ENCODE results near the gene NR2C1.
A peak's percentile ranks its signal among the peaks of the same experiment; 100 is the strongest.

Gene NR2C1

DNA sequence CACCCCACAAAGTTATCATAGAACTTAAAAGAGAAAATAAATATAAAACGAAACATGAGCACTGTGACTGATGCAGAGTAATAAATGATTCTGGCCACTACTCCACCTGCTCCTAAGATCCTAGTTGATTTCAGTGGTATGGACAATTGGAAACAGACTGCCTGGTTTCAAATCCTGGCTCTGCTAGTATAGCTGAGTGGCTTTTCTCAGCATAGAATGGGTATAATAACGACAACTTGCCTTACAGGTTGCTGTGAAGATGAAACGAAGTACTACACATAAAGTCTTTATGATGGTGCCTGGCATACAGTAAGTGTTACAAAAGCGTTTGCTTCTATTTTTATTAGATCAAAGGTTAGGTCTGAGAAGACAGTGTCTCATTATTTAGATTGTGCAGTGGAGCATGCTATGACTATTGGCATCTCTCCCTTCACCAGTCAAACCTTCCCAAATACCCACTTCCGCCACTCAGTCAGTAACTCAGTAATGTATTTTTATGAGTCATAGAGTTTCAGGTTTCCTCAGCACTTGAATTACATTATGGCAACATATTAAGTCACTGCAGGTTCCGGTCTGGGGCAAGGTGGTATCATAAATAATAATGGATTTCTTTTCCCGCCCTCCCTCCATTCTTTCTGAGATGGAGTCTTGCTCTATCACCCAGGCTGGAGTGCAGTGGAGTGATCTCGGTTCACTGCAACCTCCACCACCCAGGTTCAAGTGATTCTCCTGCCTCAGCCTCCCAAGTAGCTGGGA is 29.7 kb upstream of the NR2C1 start (continued):
- TF ChIP-seq, protein P1, sequence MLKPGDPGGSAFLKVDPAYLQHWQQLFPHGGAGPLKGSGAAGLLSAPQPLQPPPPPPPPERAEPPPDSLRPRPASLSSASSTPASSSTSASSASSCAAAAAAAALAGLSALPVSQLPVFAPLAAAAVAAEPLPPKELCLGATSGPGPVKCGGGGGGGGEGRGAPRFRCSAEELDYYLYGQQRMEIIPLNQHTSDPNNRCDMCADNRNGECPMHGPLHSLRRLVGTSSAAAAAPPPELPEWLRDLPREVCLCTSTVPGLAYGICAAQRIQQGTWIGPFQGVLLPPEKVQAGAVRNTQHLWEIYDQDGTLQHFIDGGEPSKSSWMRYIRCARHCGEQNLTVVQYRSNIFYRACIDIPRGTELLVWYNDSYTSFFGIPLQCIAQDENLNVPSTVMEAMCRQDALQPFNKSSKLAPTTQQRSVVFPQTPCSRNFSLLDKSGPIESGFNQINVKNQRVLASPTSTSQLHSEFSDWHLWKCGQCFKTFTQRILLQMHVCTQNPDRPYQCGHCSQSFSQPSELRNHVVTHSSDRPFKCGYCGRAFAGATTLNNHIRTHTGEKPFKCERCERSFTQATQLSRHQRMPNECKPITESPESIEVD (tag by site-specific recombination; IDR thresholded peaks at IDR 0.05) = peak; percentile 97
- TF ChIP-seq ZNF175 (tag by site-specific recombination; IDR thresholded peaks at IDR 0.05) (no peak), REPIN1 (tag by site-specific recombination; IDR thresholded peaks at IDR 0.05; ENCODE audit: low read depth) (no peak), ZNF23 (tag by site-specific recombination; IDR thresholded peaks at IDR 0.05; ENCODE audit: borderline replicate concordance) (no peak), OSR2 (tag by site-specific recombination; IDR thresholded peaks at IDR 0.05) (peak; percentile 96), ZNF426 (tag by site-specific recombination; IDR thresholded peaks at IDR 0.05) (no peak), ZNF133 (tag by site-specific recombination; IDR thresholded peaks at IDR 0.05) (no peak), ZNF549 (tag by site-specific recombination; IDR thresholded peaks at IDR 0.05) (no peak), ZNF274 (IDR thresholded peaks at IDR 0.05; ENCODE audit: low read length) (no peak), ZNF274 (tag by site-specific recombination; IDR thresholded peaks at IDR 0.05; ENCODE audit: borderline replicate concordance) (no peak), GLI4 (tag by site-specific recombination; IDR thresholded peaks at IDR 0.05) (no peak), ZNF211 (tag by site-specific recombination; IDR thresholded peaks at IDR 0.05; ENCODE audit: low read depth) (no peak), ZNF623 (tag by site-specific recombination; IDR thresholded peaks at IDR 0.05) (no peak), ZFP41 (tag by site-specific recombination; IDR thresholded peaks at IDR 0.05; ENCODE audit: borderline replicate concordance) (no peak), ZNF266 (tag by site-specific recombination; IDR thresholded peaks at IDR 0.05; ENCODE audit: low read depth) (no peak), ZNF610 (tag by site-specific recombination; IDR thresholded peaks at IDR 0.05; ENCODE audit: borderline replicate concordance) (peak; percentile 73), MEIS1 (CRISPR knock-in tag; IDR thresholded peaks at IDR 0.05; ENCODE audit: borderline replicate concordance) (no peak), ZBTB21 (tag by site-specific recombination; IDR thresholded peaks at IDR 0.05) (peak; percentile 90), ZNF202 (tag by site-specific recombination; IDR thresholded peaks at IDR 0.05; ENCODE audit: borderline replicate concordance) (no peak), ZNF707 (tag by site-specific recombination; IDR thresholded peaks at IDR 0.05) (no peak)
- TF ChIP-seq, protein P2, sequence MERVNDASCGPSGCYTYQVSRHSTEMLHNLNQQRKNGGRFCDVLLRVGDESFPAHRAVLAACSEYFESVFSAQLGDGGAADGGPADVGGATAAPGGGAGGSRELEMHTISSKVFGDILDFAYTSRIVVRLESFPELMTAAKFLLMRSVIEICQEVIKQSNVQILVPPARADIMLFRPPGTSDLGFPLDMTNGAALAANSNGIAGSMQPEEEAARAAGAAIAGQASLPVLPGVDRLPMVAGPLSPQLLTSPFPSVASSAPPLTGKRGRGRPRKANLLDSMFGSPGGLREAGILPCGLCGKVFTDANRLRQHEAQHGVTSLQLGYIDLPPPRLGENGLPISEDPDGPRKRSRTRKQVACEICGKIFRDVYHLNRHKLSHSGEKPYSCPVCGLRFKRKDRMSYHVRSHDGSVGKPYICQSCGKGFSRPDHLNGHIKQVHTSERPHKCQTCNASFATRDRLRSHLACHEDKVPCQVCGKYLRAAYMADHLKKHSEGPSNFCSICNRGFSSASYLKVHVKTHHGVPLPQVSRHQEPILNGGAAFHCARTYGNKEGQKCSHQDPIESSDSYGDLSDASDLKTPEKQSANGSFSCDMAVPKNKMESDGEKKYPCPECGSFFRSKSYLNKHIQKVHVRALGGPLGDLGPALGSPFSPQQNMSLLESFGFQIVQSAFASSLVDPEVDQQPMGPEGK (tag by site-specific recombination; IDR thresholded peaks at IDR 0.05) = peak; percentile 84
- TF ChIP-seq, protein P3, sequence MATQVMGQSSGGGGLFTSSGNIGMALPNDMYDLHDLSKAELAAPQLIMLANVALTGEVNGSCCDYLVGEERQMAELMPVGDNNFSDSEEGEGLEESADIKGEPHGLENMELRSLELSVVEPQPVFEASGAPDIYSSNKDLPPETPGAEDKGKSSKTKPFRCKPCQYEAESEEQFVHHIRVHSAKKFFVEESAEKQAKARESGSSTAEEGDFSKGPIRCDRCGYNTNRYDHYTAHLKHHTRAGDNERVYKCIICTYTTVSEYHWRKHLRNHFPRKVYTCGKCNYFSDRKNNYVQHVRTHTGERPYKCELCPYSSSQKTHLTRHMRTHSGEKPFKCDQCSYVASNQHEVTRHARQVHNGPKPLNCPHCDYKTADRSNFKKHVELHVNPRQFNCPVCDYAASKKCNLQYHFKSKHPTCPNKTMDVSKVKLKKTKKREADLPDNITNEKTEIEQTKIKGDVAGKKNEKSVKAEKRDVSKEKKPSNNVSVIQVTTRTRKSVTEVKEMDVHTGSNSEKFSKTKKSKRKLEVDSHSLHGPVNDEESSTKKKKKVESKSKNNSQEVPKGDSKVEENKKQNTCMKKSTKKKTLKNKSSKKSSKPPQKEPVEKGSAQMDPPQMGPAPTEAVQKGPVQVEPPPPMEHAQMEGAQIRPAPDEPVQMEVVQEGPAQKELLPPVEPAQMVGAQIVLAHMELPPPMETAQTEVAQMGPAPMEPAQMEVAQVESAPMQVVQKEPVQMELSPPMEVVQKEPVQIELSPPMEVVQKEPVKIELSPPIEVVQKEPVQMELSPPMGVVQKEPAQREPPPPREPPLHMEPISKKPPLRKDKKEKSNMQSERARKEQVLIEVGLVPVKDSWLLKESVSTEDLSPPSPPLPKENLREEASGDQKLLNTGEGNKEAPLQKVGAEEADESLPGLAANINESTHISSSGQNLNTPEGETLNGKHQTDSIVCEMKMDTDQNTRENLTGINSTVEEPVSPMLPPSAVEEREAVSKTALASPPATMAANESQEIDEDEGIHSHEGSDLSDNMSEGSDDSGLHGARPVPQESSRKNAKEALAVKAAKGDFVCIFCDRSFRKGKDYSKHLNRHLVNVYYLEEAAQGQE (tag by site-specific recombination; IDR thresholded peaks at IDR 0.05) = peak; percentile 26; the same call in 1 of the 2 replicates
- TF ChIP-seq, protein P4, sequence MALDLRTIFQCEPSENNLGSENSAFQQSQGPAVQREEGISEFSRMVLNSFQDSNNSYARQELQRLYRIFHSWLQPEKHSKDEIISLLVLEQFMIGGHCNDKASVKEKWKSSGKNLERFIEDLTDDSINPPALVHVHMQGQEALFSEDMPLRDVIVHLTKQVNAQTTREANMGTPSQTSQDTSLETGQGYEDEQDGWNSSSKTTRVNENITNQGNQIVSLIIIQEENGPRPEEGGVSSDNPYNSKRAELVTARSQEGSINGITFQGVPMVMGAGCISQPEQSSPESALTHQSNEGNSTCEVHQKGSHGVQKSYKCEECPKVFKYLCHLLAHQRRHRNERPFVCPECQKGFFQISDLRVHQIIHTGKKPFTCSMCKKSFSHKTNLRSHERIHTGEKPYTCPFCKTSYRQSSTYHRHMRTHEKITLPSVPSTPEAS (tag by site-specific recombination; IDR thresholded peaks at IDR 0.05) = no peak
- TF ChIP-seq, protein P5, sequence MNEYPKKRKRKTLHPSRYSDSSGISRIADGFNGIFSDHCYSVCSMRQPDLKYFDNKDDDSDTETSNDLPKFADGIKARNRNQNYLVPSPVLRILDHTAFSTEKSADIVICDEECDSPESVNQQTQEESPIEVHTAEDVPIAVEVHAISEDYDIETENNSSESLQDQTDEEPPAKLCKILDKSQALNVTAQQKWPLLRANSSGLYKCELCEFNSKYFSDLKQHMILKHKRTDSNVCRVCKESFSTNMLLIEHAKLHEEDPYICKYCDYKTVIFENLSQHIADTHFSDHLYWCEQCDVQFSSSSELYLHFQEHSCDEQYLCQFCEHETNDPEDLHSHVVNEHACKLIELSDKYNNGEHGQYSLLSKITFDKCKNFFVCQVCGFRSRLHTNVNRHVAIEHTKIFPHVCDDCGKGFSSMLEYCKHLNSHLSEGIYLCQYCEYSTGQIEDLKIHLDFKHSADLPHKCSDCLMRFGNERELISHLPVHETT (tag by site-specific recombination; IDR thresholded peaks at IDR 0.05) = peak; percentile 96
- TF ChIP-seq, protein P6, sequence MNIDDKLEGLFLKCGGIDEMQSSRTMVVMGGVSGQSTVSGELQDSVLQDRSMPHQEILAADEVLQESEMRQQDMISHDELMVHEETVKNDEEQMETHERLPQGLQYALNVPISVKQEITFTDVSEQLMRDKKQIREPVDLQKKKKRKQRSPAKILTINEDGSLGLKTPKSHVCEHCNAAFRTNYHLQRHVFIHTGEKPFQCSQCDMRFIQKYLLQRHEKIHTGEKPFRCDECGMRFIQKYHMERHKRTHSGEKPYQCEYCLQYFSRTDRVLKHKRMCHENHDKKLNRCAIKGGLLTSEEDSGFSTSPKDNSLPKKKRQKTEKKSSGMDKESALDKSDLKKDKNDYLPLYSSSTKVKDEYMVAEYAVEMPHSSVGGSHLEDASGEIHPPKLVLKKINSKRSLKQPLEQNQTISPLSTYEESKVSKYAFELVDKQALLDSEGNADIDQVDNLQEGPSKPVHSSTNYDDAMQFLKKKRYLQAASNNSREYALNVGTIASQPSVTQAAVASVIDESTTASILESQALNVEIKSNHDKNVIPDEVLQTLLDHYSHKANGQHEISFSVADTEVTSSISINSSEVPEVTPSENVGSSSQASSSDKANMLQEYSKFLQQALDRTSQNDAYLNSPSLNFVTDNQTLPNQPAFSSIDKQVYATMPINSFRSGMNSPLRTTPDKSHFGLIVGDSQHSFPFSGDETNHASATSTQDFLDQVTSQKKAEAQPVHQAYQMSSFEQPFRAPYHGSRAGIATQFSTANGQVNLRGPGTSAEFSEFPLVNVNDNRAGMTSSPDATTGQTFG (tag by site-specific recombination; IDR thresholded peaks at IDR 0.05; ENCODE audit: borderline replicate concordance) = no peak
- TF ChIP-seq, protein P7, sequence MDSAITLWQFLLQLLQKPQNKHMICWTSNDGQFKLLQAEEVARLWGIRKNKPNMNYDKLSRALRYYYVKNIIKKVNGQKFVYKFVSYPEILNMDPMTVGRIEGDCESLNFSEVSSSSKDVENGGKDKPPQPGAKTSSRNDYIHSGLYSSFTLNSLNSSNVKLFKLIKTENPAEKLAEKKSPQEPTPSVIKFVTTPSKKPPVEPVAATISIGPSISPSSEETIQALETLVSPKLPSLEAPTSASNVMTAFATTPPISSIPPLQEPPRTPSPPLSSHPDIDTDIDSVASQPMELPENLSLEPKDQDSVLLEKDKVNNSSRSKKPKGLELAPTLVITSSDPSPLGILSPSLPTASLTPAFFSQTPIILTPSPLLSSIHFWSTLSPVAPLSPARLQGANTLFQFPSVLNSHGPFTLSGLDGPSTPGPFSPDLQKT (IDR thresholded peaks at IDR 0.05; ENCODE audit: borderline replicate concordance, low read depth, low read length) = no peak

All from HEK293 (cell line).